ENCODE data around the gene TYW5.
A peak's percentile ranks its signal among the peaks of the same experiment; 100 is the strongest.

Gene TYW5, protein sequence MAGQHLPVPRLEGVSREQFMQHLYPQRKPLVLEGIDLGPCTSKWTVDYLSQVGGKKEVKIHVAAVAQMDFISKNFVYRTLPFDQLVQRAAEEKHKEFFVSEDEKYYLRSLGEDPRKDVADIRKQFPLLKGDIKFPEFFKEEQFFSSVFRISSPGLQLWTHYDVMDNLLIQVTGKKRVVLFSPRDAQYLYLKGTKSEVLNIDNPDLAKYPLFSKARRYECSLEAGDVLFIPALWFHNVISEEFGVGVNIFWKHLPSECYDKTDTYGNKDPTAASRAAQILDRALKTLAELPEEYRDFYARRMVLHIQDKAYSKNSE
- 21.0 to 21.1 reads per million in 2 donors for total RNA-seq

DNA sequence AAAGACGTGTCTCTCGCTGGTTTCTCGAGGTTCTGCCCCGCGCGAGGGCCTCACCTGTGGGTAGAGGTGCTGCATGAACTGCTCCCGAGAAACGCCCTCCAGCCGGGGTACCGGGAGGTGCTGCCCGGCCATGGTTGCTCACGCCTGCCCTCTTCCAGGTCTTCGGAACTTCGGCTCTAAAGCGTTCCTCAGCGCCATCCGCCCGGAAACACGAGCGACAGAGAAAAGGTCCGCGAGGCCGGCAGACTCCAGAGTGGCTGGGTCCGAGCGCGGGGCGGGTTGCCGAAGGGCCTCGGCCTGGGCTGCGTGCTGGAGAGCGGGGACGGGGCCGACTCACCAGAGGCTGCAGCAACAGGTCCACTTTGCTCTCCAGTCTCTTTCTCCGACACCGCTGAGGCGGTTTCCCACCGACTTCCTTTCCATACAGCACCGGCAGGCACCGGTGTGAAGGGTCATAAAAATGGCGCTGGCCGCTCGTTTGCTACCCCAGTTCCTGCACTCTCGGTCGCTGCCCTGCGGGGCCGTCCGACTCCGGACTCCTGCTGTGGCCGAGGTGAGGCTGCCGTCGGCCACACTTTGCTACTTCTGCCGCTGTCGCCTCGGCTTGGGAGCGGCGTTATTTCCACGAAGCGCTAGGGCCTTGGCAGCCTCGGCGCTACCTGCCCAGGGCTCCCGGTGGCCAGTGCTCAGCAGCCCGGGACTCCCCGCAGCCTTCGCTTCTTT lies at the start of gene TYW5, which contains the start of gene MAIP1:
Gene TYW5, minus strand, starts transcription at position 153 of the 723 bp plus-strand sequence. Its CDS starts 21 bp downstream, at position 132.
Gene MAIP1, plus strand, starts transcription at position 244 of the 723 bp plus-strand sequence. Its CDS starts 217 bp downstream, at position 461.
- DNase-seq, result peak; percentile 68

DNA sequence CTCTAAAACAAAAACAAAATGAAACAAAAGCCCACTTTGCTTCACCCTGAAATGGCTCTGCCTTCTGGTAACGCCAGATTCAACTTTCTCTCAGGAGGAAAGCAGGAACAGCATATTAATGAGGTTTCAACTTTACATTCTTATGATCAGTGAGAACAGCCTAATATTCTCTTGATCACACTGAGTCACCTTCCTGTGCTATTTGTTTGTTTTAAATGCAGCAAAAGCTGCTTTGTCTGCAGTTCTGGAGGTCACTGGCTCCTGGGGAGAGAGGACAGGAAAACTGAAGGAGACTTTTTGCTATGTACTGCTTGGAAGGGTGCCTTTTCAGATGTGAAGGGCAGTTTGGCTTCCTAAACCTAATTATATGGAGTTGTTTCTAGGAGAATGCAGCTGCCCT lies 48.2 kb upstream of the TYW5 start:
- DNase-seq, result no peak

DNA sequence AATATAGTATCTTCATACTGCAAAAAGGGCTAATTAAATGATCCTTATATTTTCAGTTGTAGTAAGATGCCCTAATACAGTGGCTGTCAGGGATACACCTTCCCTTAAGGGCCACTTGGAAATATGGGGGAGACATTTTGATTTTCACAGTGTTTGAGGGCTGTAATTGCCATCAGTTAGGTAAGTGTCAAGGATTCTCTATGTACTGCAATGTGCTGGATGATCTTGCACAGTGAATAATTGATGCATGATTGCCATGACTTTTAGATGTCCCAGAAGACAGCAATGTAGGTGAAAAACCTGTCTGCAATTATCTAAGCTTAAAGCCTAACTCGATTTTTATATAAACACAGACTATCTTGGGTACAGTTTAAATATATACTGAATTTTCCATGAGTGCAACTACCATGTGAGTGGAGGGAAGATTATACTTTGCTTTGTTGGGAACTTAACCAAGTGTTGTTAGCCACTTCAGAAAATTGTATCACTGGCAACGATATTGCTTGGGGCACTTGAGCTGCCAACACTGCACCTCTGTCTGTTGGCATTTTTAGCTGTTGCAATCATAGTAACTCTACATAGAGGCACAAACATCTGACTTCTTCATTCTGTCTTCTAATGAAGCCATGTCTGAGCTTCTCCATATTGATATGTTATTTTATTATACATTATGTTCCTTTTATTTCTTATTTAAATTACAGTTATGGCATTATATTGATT lies 45.3 kb upstream of the TYW5 start:
- DNase-seq, result no peak

DNA sequence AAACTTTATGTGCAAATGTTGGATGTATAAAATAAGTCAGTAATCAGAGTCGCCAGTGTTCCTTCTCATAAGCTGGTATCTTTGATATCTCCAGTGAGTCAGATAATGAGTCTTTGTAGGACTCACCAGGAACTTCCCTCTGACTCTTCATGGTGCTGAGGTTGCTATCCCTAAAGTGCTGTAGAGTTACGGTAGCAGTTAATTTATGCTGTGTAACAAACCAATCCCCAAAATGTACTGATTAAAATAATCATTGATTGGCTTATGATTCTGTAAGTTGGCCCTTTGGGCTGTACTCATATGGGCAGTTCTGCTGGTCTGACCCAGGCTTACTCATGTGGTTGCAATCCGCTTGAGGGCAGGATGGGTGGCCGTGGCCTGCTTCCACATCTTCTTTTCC lies 43.9 kb upstream of the TYW5 start:
- DNase-seq, result no peak

DNA sequence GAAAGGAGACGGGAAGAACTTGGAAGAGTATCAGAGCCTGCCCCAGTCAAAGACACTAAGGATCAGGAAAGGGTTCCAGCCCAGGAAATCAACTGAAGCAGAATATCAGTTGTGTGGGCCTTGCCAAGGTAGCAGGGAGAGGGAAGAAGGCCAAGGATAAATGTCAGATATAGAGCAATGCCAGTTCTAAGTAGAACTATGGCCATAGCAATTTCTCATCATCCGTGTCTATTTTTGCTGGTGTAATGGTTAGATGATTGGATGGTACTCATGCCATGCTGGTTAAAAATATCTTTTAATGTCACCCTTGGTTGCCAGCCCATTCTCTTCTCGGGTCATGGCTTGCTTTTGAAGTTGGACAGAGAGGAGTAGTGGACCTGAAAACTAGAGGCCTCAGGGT lies 42.0 kb upstream of the TYW5 start:
- DNase-seq, result no peak

DNA sequence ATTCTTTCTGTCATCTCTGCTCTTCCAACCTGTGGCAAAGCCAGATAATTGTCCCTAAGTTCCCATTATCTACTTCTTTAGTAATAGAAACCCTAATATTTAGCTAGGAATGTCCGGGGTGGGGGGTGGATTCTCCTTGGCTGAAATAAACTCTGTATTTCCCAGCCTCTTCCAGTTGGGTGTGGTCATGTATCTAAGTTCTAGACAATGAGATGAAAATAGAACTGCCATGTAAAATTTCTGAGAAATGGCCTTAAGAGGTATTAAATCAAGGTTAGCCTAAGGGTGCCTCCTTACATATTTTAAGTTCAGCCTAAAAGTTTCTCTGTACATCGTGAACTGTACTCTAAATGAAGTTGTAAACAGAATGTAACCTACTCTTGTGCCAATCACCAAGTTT lies 39.6 kb upstream of the TYW5 start:
- no peak for DNase-seq

DNA sequence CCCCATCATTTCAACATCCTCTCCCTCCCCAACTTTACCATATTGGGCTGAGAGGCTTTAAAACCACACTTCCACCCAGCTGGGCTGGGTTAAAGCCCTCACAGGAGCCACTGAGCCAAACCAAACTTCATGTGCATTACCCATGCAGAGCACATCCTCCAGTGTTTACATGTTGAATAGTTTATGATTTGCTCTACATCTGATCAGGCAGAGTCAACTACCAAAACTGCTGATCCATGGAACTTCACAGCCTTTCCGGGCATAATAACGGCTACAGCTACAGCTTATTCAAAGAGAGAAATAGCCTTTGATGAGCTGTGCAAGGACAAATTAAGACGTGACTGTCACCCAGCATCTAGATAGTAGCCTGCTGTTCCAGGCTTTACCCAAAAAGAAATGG lies 39.1 kb upstream of the TYW5 start:
- DNase-seq, result no peak

DNA sequence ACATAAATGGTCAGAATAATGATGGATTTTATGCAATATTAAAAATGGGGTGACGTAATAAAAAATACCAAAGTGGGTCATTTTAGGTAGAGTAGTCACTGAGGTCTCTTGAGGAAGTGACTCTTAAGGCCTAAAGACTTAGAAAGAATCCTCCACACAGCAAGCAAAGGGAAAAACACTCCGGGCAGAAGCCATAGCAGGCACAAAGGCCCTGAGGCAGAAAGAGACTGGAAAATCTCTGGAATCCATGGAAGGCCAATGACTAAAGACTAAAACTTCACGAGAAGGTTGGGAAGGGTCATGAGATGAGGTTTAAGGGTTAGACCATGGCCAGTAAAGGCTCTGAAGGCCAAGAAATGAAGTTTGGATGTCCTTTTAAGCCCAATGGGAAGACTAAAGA lies 37.0 kb upstream of the TYW5 start:
- DNase-seq, result no peak

DNA sequence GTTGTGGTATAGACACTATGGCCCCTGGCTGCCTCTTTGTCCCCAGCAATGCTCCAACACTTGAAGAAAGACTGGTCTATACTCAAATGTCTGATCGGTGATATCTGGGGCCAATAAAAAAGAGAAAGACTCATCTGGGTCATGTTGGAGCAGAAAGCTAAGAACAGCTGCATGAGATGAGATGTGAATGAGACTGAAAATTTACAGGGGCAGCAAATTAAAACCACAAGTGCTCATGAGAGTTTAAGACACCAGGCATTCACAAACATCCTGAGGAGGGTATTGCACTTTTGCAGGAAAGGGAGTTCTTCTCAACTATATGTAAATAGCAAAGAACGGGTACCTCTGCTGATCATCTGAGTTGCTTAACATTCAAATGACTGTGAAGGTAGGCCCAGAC lies 36.4 kb upstream of the TYW5 start:
- DNase-seq, result no peak

DNA sequence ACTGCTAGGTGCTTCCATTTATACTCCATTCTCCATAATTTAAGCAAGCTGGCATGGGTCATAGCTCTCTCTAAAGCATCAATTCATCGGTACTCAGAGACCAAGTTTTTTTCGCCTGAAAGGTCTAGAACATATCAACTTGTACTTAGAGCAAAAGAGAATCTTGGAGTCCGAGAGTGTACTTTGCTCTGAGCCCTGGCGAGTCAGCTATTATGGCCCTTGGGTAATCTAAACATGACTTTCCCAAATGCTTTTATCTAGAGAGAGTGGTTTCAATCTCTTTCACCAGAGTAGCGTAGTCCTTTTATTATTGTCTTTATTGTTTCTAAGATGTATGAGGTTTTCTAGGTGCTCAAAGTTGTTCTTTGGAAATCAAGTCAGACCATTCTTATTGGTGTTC lies 34.5 kb upstream of the TYW5 start:
- DNase-seq, result no peak

DNA sequence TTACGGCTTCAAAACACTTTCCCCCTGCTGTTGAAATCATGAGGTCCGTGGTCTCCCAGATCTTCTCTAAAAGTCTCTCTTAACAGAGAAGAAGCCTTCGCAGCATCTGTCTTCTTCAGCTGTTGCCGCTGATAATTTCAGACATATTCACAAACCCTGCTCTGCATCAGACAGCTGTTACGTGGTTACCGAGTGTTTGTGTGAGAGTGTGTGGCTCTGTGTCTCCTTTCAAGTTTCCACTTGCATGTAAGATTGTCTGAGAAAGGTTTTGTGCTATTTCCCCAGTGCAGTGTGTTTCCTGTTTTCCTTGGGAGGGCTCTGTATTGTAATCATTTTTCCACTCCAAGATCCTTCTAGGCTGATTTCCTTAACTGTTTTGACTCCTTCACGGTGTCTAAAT lies 32.9 kb upstream of the TYW5 start:
- DNase-seq, result no peak

DNA sequence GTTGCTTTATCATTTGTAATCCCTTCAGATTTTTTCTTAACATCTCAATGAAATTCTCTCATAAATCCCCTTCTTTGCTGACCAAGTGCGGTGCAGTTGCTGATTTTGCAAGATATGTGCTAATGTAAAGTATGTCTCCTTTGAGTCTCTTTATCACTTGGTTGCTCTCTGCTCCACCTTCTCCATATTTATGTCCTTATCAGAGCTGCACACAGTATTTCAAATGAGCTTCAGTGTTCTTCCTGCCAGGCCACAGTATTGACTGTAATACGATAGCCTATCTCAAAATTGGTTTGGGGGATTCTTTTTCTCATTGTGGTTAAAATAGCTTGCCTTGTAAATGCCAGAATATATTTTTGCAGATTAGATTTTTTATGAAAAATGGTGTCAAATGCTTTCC lies 32.3 kb upstream of the TYW5 start:
- DNase-seq, result no peak

DNA sequence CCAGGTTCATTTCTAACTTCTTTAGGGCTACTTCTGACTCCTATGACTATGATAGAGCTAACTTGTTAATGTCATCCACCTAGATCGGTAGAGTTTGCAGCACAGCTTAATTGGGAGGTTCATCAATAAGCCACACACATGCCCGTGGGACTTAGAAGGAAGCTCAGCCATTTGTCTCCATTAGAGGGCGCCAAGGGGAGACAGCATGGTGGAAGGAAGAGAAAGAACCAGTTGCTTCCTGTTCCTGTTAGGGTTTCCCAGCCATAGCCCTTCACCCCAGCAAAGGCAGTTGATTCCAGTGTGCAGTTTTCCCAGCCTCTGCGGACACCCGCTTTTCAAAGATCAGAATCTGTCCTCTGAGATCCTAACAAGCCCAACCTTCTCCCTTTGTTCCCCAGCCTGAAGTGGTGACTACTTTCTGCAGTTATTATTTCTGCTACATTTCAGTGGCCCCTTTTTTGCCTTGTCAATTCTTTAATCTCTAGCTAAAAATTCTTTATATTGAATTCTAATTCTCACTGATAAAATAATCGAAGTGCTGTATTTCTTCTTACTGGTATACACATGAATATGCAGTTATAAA lies 30.4 kb upstream of the TYW5 start:
- DNase-seq, result peak; percentile 24

DNA sequence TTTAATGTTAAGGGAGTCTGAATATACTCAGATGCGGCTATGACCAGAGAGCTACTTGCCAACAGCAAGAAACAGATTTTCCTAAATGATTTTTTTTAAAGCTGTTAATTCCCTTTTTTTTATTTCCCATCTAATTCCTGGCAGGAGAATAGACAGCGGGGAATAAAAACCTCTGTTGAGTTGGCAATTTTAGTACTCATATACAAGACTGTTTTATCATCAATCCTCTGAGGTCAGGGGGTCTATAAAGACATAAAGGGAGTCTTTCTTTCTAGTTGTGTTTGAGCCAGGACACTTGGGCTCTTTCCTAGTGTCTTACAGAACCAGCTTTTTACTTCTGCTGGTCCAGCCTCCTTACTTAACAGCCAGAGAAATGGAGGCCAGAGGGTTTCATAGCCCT lies 29.5 kb upstream of the TYW5 start:
- no peak for DNase-seq

DNA sequence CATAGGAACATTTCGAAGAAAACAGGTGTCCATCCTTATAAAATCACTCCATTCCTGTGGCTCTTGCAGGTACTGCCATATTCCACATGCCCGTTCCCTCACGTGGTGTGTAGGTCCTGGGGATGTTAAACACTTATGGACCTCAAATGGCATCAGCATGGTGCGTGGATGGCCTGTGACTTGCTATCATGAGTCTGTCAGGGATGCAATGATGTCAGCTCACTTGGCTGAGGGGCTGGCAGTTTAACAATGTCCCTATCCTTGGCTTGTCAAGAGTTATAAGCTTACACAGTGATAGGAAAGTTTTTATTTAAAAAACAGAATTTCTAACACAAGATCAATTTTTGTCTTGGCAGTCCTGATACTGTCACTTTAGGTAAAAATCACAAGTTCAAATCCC lies 28.9 kb upstream of the TYW5 start:
- DNase-seq, result no peak

DNA sequence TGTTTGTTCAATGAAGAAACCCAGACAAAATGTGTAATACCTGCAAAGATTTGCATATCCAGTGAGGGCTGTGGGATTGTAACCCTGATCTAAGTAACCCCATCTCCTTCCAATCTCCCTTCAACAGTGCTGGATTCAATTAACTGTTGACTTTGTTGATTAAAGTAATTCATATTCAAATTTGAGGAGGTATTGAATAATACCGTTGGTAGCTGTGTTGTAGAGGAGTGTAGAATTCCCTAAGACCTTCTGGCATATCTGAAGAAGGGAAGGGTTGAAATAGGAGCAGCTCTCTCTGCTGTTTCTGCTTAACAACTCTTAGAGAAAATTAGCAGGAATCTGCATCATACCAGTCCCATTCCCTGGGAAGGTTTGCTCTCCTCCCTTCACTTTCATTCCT lies 28.2 kb upstream of the TYW5 start:
- no peak for DNase-seq

DNA sequence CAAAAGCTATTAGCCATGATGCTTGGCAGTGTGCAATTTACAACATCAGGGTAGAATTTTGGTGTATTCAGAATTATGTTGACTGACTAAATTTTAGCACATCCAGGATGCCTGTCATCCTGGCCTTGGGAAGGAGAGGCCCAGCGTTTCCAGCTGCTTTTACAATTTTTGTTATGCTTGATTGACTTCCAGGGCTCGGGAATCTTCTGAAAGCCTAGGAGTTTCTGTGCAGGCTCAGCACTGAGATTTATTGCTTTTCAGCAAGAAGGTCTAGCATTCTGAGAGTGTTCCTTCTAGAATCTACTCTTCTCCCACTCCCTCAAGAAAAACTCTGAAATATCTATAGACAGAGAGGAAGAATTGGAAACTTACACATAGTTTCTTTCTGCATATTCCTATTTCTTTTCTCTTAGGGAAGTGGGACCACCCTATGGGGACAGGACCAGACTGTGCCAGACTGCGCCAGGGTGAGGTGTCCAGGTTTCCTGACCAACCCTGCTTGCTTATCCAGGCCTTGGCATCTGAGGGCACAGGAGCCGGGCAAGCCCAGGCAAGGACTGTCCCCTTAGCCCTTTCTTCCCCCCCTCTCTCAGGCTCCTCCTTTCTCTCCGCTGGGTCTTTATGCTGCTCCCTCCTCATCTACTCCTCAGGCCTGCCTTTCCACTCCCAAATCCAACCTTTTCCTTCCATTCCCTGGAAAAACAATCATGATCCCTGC lies 27.0 kb upstream of the TYW5 start:
- DNase-seq, result no peak

DNA sequence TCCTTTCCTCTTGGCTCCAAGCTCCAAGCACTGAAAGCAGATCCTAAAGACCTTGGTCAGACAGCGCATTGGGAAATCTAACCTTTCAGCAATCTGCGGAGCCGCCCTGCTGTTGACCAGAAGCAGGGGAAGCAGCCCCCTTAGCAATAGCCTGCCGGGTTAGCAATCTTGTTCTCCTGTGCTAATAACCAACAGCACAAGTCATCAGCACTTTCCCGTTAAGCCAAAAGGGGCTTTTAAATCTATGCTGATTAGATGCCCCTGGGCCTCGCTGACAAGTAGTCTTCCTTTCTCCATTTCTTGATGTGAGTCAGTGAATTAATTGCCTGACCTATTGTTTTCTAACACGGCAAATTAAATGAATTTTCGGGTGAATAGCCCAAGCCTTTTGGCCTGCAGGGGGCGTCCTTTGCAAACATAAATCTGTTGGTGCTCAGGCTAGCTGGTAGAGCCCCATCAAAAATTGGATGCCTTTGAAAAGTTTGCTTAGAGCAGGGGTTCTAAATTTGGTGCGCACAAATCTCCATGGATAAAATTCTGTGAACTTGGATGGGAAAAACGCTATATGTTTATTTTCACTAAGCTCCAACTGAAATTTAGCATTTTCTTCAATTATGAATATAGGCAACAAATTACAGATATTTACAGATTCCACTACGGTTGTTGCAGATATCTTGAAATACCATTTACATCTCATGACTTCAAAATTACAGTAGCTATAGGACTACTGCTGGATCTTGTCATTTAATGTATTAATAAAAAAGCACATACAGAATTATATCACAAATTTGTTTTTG lies 24.7 kb upstream of the TYW5 start:
- DNase-seq, result peak; percentile 88

DNA sequence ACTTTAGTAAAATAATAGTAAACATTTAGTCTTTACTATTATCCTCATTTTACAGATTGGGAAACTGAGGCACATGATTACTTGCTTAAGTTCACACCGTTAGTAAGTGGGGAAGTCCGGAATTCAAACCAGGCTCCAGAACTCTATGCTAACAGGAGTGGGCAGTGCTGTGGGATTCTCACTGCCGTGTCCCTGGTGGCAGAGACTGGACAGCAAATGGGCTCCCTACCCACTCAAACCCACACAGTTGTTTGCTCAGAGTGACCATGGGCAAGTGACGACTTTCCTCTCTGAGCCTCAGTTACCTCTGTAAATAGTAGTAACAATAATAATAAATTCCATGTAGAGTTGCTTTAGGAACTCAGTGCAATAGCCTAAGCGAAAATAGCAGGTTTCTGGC lies 24.1 kb upstream of the TYW5 start:
- DNase-seq, result no peak

DNA sequence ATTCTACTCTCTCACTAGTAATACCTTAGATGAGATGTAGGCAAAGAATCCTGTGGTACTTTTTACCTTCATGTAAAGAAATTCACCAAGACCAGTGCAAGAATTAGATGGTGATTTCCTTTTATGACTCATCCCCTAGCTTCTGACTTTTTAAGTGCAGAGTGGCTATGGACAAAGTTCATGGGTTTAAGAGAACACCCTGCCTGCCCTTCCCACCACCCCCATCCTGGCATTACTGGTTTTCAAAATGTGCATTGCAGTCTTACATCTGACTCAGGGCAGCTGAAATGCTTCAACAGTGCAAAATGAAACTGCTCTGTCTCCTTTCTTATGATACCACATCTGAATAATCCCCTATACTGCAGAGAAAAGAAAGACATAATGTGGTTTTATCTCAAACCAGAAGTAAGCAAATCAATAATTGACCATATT lies 22.7 kb upstream of the TYW5 start:
- no peak for DNase-seq

DNA sequence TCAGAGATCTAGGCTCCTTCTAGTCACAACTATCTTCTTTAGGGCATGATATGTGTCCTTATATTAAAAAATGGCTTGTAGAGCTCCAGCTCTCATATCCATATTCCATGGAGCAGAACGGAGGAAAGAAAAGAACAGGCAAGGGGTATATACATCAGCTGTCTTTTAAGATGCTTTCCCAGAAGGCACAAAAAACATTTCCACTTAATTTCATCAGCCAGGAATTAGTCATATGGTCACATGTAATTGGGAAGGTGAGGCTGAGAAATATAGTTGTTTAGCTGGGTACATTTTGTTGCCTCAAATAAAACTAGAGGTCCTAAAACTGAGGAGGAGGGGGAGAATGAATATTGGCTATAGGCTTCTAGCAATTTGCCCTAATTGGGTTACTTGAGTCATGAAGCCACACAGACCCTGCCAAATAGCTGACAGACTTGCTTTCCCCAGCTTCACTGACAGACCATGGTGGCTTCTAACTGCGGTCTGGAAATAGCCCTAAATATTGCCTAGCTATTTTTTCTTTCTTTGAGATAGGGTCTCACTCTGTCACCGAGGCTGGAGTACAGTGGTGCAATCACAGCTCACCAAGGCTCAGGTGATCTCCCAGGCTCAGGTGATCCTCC lies 20.1 kb upstream of the TYW5 start:
- no peak for DNase-seq
